SK-MEL-5 (cell line): ENCODE data around the gene RHOU. TPM values are rescaled to one million over a fixed set of nuclear protein-coding genes. Genes with fewer than 3 reads are reported as not detected.
"Not testable (repeated sequence)": the region's sequence is repeated elsewhere in the genome, so short reads cannot be mapped to it uniquely, and the experiment has no call there.

ENCODE experiments used
- DNase-seq: peaks from one replicate; pipeline ENCODE4 v3.0.0-alpha.2; 2016; ENCODE audit warnings: low read depth, low spot score
- in situ Hi-C: cut with HindIII; loops from 2 replicates; pipeline ENCODE4 v1.10.0; 2016; ENCODE audit warnings: low sequenced_read_pairs, high pct_unique_total_duplicates, low pct_unique_long_range_greater_than_20kb
- total RNA-seq: library from RNA; depleted of rRNA; stranded (reverse); fragments of >200 nt; shearing (Covaris generic); gene quantifications from 2 replicates; pipeline ENCODE4 v1.2.3, GENCODE V29; 2014

RHOU gene
- total RNA-seq, 1 experiment from 2014 or later: 0.79 TPM

DNA sequence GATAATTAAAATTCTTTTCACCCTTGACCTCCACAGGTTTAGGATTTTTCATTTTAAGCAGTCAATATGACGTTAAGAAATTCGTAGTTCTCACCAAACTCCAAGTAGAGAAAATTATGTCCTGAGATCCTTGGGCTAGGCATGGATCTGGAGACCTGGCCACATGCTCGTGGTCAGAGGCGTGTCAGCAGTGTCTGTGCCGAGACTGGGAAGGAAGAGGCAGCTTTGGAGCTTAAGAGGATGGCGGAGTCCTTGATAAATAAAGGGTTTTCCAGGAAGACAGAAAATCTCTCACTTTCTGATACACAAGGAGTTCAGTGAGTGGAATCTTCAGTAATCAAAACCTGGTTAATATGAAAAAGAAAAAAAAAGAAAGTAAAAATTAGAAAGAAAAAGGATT, 17.0 kb downstream of the RHOU start:
- DNase-seq: no peak
- in situ Hi-C loops: no loop called here

DNA sequence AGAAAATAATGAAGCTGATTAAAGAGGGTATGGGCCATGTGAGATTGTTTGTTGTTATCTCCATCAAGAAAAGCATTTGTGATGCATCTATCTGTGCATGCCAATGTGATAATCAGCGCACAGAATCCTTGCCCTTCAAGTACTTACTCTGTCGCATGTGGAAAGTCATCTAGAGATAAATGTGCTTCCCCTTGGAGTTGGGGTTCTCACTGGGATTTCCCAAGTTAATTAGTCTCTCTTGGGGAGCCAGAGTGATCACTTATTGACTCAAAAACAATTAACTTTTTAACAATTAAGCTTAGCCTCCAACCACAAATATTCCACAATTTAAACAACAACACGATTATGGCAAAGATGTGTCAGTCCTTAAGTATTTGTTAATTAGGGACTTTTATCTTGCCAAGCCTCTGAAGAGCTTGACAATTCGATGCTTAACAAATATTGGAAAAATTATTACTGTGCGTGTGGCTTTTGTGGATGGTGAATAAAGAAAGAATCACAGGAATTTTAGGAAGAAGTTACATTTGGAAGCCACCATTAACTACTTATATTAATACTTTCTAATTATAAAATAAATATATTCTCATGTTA, 17.5 kb downstream of the RHOU start:
- in situ Hi-C loops: no loop called here
- no peak for DNase-seq

- in situ Hi-C loops: no loop called here
- no peak for DNase-seq
These were observed 18.0 kb downstream of the RHOU start for GRCh38 chr1:228753287-228753686.

GRCh38 chr1:228753786-228754360, 18.6 kb downstream of the RHOU start:
- in situ Hi-C loops: no loop called here
- no peak for DNase-seq

DNA sequence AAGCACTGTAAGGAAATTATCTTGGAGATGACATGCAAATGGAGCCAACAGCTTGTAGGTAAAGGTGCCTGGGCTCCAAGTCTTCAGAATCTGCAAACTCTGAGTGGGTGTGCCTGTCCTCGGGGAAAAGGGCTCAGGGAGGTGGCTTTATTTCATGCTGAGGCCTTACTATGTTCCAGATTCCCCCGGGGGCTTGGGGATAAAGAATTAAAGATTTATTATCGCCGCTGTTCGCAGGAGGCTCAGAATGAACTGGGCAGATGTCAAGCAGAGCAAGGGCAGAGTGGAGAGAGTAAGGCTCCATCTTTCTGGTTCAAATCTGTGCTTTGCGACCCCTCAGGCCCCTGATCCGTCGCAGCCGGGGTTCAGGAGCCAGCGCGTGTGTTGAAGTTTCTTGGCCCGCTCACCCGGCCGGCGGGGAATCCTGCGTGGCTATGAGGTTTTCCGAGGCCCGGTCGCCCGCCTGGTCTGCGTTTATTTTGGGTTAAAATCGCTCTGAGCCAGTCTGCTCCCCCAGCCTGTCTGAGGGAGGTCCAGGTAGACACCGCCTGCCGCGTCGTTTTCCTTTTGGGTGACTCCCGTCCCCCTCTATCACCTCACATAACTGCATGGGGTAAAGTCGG, 19.5 kb downstream of the RHOU start:
- in situ Hi-C loops: no loop called here
- no peak for DNase-seq

- DNase-seq: no peak
- in situ Hi-C loops: no loop called here
These were observed 20.5 kb downstream of the RHOU start for GRCh38 chr1:228755800-228756199.

GRCh38 chr1:228756457-228756856, 21.2 kb downstream of the RHOU start:
- in situ Hi-C loops: no loop called here

GRCh38 chr1:228758447-228758846, 23.2 kb downstream of the RHOU start:
- in situ Hi-C loops: no loop called here
- no peak for DNase-seq

More at GRCh38 chr1:228756457-228756856, 21.2 kb downstream of the RHOU start:
- DNase-seq: no peak

DNA sequence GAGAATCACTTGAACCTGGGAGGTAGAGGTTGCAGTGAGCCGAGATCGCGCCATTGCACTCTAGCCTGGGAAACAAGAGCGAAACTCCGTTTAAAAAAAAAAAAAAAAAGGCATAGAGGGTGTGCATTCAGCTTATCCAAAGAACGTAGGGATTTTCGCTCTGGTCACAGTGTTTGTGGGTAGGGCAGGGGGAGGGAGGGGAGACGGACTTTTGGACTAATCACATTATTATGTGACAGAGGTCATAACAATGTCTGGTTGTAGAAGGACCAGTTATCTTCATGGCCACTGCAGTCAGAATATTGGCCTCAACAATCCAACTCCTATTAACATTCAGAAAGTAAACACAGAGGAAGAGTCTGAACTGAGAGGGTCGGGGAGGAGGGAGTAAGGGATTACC, 25.7 kb downstream of the RHOU start:
- DNase-seq: no peak
- in situ Hi-C loops: no loop called here

GRCh38 chr1:228763561-228763960, 28.3 kb downstream of the RHOU start:
- in situ Hi-C loops: no loop called here
- DNase-seq: no peak

DNA sequence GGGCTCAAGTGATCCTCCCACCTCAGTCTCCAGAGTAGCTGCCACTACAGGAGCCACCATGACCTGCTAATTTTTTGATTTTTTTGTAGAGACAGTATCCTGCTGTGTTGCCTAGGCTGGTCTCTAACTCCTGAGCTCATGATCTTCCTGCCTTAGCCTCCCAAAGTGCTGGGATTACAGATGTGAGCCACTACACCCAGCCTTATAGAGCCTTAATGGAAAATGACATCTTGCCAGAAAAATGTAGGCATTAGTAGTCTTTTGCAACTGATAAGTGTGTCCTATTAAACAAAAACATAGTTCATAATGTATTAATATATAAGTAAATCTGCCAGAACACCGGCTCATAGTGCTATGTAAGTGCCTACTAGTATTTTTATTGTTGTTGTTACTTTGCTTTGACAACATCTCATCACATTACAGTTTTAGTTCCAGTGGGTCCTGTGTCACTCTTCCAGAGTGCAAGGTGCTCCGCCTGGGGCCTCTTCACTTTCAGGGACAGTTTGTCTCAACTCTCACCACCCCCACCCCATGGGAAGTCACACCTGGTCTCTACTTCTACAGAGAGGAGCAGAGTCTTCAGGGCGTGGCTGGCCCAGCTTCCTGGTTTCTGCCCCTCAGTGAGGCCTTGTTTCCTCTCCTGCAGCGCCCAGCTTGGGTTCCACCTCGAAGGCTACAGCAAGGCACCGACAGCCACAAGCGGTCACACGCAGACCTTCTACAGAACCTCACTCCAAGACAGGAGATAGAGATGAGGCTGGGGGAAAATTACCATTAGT, 30.1 kb downstream of the RHOU start:
- in situ Hi-C loops: no loop called here
- no peak for DNase-seq

DNA sequence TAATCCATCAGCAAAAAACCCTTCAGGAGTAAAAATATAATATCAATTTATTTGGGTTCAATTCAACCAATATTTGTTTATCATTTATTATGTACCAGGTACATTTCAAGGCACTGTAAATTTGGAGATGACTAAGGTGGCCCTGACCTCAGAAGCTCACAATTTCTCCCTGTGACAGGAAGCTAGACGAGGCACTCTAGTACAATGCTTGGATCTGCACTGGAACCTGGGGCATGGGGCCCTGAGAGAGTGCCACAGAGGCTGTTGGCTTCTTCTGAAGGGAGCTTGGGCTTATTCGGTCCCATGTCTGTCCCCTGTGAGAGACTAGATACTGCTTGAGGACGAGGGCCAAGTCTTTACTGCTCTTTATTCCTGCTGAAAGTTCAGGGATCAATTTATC, 31.5 kb downstream of the RHOU start:
- DNase-seq: no peak
- in situ Hi-C loops: no loop called here

DNA sequence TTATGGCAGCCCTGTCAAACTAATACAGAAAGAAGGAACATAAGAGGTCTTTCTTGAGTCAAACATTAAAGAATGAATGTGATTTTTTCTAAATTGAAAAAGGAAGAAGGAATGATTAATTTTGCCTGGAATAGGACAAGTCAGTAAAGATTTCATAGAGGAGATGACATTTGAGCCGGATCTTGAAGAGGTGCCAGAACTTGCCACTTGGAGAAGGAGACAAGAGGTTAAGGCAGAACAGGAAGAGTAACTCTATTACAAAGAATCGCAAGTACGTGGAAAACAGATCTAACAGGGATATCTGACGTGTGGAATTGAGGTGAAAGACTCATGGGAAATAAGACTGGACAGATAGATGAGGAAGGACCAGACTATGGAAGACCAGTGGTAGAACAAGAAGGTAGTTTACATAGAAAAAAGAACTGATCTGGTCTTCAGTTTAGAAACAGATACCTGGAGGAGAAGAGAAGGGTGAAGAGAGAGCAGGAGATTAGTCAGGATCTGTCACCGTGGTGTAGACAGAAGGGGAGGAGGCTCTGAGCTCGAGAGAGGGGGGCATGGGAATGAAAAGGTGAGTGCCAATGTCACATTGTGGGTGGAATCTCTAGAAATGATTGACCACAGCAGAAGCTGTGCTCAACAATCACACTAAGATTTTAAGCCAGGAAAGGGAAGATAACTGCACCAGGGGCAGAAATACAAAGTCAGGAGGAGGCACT, 32.5 kb downstream of the RHOU start:
- no peak for DNase-seq
- in situ Hi-C loops: no loop called here

- no peak for DNase-seq
- in situ Hi-C loops: no loop called here
These were observed 33.2 kb downstream of the RHOU start for GRCh38 chr1:228768355-228769000.

- in situ Hi-C loops: no loop called here
These were observed 35.5 kb downstream of the RHOU start for GRCh38 chr1:228770779-228771223.

DNA sequence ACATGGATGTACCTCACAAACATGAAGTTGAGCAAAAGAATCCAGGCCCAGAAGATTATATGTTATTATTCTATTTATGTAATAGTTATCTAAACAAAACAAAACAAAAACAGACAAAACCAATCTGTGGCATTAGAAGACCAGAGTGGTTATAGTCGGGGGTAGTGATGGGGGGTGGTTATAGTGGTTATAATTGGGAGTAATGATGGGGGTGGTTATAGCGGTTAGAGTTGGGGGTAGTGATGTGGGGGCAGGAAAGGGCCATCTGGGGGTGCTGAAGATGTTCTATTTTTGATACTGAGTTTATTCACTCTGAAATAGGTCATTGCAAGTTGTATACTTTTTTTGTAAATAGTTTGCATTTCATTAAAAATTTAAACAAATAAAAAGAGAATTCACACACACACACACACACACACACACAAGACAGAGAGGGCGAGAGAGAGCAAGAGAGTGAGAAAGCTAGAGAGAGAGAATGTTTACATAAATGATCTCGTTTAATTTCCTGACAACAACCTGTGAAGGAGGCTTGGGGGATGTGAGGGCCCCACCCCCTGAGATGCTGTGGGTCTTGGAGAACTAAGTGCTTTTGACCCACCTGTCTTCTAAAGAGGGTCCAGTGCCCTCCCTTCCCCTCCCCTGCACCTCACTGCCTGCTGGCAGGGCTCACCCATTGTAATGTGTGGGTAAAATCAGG, 37.4 kb downstream of the RHOU start:
- DNase-seq: no peak
- in situ Hi-C loops: no loop called here

More at GRCh38 chr1:228770779-228771223, 35.5 kb downstream of the RHOU start:
- no peak for DNase-seq

DNA sequence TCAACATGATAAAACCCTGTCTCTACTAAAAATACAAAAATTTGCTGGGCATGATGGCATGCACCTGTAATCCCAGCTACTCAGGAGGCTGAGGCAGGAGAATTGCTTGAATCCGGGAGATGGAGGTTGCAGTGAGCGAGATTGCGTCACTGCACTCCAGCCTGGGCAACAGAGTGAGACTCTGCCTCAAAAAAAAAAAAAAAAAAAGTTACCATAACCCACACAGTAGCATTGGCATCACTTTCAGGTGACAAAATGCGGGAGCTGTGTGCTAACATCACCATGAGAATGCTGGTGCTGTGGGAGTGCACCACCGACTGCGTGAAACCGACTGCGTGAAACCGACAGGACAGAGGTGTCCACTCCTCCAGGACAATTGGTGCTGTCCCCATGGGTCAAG, 40.7 kb downstream of the RHOU start:
- in situ Hi-C loops, DNase-seq: not testable (repeated sequence)
